GM21360 (cell line): Measurements from ENCODE around the gene NAA35.
"Not testable (repeated sequence)": the region's sequence is repeated elsewhere in the genome, so short reads cannot be mapped to it uniquely, and the experiment has no call there.

Experiments used
- ATAC-seq: cut with Tn5 transposase; IDR thresholded peaks from one replicate; pipeline ENCODE4 v1.9.1; 2021; ENCODE audit warnings: mild to moderate bottlenecking, moderate library complexity; ENCODE audit not compliant: unreplicated experiment

NAA35 gene

DNA sequence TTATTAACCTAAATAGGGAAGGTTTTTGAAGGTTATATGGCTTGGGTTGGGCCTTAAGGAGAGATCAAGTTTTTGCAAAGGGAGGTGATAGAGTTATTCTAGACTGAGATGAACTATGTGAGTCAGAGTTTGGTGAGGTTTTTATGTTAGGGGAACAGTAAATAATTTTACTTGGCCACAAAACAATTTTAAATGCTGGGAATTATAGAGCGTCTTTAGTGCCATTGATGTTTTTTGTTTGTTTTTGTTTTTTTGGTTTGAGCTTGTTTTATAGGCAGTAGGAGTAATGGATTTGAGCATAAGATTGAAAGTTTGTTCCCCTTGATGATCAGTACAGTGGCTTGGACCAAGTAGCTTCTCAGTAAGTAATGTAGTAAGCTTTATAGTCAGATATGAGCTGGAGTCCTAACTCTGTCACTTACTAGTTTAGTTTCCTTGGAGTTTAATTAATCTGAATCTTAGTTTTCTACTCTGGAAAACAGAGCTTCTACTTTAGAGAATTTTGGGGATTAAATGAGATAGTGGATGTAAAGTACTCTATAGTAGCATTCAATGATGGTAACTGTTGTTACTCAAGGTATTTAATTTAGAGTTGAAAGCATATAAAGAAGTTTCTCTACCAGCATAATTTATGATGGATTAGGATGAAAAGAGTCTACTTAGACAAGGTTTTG, 2.9 kb downstream of the NAA35 start:
- no peak for ATAC-seq

GRCh38 chr9:85944672-85945071, 3.7 kb downstream of the NAA35 start:
- no peak for ATAC-seq

DNA sequence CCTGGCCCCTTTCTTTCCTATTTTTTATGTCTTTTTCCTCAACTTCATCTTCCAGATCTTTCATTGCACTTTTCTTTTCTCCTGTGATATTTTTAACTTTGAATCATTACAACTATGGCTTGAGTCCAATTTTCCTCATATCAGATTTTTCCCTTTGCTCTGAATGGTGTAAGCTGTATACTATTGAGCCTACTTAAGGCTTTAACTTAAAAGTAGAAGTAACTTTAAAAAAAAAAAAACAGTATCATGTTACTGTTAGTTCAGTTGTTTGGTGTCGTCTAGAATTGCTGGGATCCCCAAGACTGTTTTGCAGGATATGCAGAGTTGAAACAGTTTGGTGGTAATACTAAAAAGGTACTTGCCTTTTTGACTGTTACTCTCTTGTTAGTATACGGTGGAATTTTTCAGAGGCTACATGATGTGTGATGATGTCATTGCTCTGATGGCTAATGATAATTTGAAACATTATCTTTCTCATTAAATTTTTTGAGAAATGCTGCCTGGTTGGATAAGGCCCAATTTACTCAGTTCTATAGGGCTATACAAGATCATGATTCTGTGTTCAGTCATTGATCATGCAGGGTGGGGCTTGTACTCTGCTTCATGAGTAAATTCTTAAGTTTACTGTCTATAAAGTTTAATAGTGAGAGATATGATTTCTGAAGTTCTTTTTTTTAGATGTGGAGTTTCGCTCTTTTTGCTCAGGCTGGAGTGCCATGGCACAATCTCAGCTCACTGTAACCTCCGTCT, 8.8 kb downstream of the NAA35 start:
- no peak for ATAC-seq

DNA sequence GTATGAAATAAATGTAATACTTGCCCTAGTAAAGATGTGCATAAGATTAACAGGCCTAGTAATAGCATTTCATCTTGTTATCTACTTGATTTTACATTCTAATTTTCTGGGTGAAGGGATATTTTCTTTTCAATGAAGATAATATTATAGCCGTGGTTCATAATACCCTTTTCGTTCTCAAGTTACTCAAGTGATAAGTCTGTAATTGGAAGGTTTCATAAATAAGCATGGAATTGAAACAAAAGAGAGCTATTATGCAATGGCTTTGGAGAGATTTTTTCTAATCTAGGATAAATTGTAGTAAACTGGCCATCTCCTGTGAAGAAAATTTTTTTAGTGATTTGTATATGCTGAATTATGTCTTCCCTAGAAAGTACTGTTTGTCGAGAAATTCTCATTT, 19.0 kb downstream of the NAA35 start:
- no peak for ATAC-seq

GRCh38 chr9:85960688-85961093, 19.7 kb downstream of the NAA35 start:
- ATAC-seq, result no peak

- ATAC-seq, result no peak
These were observed 23.6 kb downstream of the NAA35 start for GRCh38 chr9:85964526-85964925.

- no peak for ATAC-seq
These were observed 24.0 kb downstream of the NAA35 start for GRCh38 chr9:85964949-85965348.

- ATAC-seq, result no peak
These were observed 28.8 kb downstream of the NAA35 start for GRCh38 chr9:85969727-85970126.

- ATAC-seq, result no peak
These were observed 30.8 kb downstream of the NAA35 start for GRCh38 chr9:85971731-85972130.

- no peak for ATAC-seq
These were observed 32.3 kb downstream of the NAA35 start for GRCh38 chr9:85973238-85973637.

GRCh38 chr9:85974055-85974547, 33.2 kb downstream of the NAA35 start:
- ATAC-seq, result not testable (repeated sequence)

DNA sequence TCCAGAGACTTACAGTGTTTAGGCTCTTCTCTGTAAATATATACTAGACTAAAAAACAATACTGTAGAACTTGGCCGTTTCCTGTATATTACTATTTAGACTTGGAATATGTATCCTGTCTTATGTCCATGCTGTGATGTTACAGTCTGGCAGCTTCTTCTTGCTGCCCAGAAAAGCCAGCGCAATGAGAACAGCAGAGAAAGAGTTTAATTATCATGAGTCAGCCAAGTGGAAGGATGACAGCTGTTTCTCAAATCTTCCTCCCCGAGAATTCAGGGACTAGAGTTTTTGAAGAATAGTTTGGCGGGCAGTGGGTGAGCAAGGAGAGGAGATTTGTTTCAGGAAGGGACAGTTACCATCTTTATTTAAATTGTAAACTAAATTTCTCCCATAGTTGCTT, 37.5 kb downstream of the NAA35 start:
- ATAC-seq, result no peak

- ATAC-seq, result no peak
These were observed 40.4 kb downstream of the NAA35 start for GRCh38 chr9:85981369-85981768.

DNA sequence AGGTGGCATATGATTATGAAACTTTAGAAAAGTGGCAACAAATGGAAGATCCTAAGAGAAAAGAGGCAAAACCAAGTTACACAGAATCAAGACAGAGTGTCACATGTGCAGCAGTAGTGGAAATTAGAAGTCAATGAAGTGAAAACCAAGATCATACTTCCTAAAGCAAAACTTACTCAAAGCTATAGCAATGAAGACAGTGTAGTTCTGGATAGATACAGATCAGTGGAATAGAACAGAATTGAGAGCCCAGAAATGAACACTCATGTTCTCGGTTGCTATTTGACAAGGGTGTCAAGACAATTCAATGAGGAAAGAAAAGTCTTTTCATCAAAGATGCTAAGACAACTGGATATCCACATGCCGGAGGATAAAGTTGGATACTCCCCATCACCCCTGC, 43.5 kb downstream of the NAA35 start:
- no peak for ATAC-seq

- ATAC-seq, result no peak
These were observed 46.3 kb downstream of the NAA35 start for GRCh38 chr9:85987236-85987635.

- no peak for ATAC-seq
These were observed 53.2 kb downstream of the NAA35 start for GRCh38 chr9:85994191-85994590.

DNA sequence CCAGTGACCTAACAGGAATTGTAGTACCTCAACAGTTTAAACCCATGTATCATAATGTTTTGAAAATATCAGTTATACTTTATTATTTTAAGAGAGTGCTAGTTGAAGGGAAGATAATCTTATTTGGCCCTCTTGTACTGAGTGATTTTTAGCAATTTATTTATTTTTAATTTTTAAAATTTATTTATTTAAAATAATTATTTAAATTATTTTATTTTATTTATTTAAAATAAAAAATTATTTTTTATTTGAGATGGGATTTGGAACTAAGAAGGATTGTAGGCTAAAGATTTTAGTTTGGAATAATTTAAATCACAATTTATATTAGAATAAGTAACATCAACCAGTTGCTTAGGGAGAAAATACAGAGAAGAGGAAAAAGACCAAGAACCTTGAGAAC, 54.2 kb downstream of the NAA35 start:
- ATAC-seq, result no peak

DNA sequence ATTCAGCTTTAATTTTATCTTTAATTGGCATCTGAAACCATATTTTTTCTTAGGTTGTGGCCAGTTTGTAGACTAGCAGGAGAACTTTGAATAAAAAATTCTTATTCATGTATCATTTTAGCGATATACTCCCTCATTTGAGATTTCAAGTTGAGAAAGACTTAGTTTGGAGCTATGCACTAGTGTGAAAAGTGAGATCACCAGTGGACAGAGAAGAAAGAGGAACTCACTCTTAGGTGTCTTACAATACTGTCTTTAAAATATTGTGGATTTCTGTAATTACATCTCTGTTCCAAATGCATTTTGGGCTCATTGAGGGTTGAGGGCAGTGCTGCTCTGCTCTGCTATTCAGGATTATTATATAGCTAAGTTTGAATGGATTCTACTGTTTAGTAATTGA, 54.7 kb downstream of the NAA35 start:
- no peak for ATAC-seq

- no peak for ATAC-seq
These were observed 64.4 kb downstream of the NAA35 start for GRCh38 chr9:86005253-86005775.

DNA sequence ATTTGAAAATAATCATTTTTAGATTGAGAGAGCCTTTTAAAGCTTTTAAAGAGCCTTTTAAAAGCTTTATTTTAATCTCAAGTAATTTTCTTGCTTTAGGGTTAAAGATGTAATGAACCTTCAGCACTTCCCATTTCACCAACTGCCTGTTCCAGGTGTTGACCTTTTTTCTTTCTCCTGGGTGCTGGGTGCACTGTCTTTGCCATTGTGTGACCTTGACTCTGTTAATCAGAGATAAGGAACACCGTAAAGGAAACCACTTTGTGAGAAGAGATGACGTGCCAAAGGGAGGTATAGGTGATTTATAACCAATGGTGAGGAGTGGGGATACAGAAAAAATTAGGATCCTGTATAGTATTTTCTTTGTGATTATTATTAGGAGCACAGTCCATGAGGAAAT, 68.2 kb downstream of the NAA35 start:
- ATAC-seq, result no peak

GRCh38 chr9:86020731-86021130, 79.8 kb downstream of the NAA35 start:
- ATAC-seq, result no peak

GRCh38 chr9:86021166-86021565, 80.2 kb downstream of the NAA35 start:
- no peak for ATAC-seq
